Stimulated activated CD4-positive, alpha-beta T cell treated with anti-CD3 and anti-CD28 coated beads, TNF-alpha, amount 100 ng/mL, for 1 hour (primary cell): ENCODE measurements around the gene PRRC2B.
"Not testable (repeated sequence)": the region's sequence is repeated elsewhere in the genome, so short reads cannot be mapped to it uniquely, and the experiment has no call there.

Experiments used
- DNase-seq, 3 donors: peaks; one replicate each; pipeline ENCODE4 v3.0.0-alpha.2; 2020; ENCODE audit warnings: low read depth in 3 of 3, low spot score in 1 of 3

The PRRC2B gene

GRCh38 chr9:131469356-131469755, 75.5 kb downstream of the PRRC2B start:
- DNase-seq, result no peak

GRCh38 chr9:131469951-131470350, 76.1 kb downstream of the PRRC2B start:
- DNase-seq, result no peak

- DNase-seq, result no peak
Measured at GRCh38 chr9:131470581-131470991, 76.7 kb downstream of the PRRC2B start.

- DNase-seq, result not testable (repeated sequence)
Measured at GRCh38 chr9:131472085-131472484, 78.2 kb downstream of the PRRC2B start.

- DNase-seq, result no peak
Measured at GRCh38 chr9:131473198-131473885, 79.5 kb downstream of the PRRC2B start.

GRCh38 chr9:131473891-131474290, 80.0 kb downstream of the PRRC2B start:
- DNase-seq, result no peak

- DNase-seq, result no peak
Measured at GRCh38 chr9:131474711-131475110, 80.8 kb downstream of the PRRC2B start.

GRCh38 chr9:131475111-131475955, 81.4 kb downstream of the PRRC2B start:
- DNase-seq, result no peak

GRCh38 chr9:131475956-131476776, 82.3 kb downstream of the PRRC2B start:
- no peak for DNase-seq

- no peak for DNase-seq
Measured at GRCh38 chr9:131476777-131477345, 83.0 kb downstream of the PRRC2B start.

- DNase-seq, result no peak
Measured at GRCh38 chr9:131477367-131477766, 83.5 kb downstream of the PRRC2B start.

GRCh38 chr9:131477816-131478419, 84.0 kb downstream of the PRRC2B start:
- no peak for DNase-seq

GRCh38 chr9:131478421-131478868, 84.6 kb downstream of the PRRC2B start:
- DNase-seq, result peak in 2 of 3 donors; percentile 34 to 50

GRCh38 chr9:131478911-131479310, 85.0 kb downstream of the PRRC2B start:
- no peak for DNase-seq

- DNase-seq, result no peak
Measured at GRCh38 chr9:131480258-131480657, 86.4 kb downstream of the PRRC2B start.

- no peak for DNase-seq
Measured at GRCh38 chr9:131481441-131482342, 87.8 kb downstream of the PRRC2B start.

- no peak for DNase-seq
Measured at GRCh38 chr9:131482343-131483006, 88.6 kb downstream of the PRRC2B start.

- no peak for DNase-seq
Measured at GRCh38 chr9:131483319-131484050, 89.6 kb downstream of the PRRC2B start.
